T-helper 2 cell (primary cell): ENCODE measurements around the gene THSD4.

Experiments used
- DNase-seq, 5 experiments: peaks; one replicate each; pipeline versions ENCODE4 v3.0.0 to v3.0.0-alpha.2; 2012 to 2022

The THSD4 gene

GRCh38 chr15:71736286-71736947, 621.1 kb downstream of the THSD4 start:
- DNase-seq: no peak

- no peak for DNase-seq
Measured at GRCh38 chr15:71737761-71738160, 622.5 kb downstream of the THSD4 start.

GRCh38 chr15:71739355-71739754, 624.1 kb downstream of the THSD4 start:
- no peak for DNase-seq

GRCh38 chr15:71742964-71743363, 627.7 kb downstream of the THSD4 start:
- no peak for DNase-seq

GRCh38 chr15:71743861-71744382, 628.7 kb downstream of the THSD4 start:
- DNase-seq: peak in 4 of 5 experiments; percentile 5 to 67 (median 30)

- DNase-seq: peak in 1 of 5 experiments; percentile 68
Measured at GRCh38 chr15:71746719-71747118, 631.4 kb downstream of the THSD4 start.

GRCh38 chr15:71747128-71748083, 632.1 kb downstream of the THSD4 start:
- peak in 1 of 5 experiments; percentile 45 for DNase-seq

GRCh38 chr15:71748293-71748718, 633.0 kb downstream of the THSD4 start:
- DNase-seq: no peak

- DNase-seq: no peak
Measured at GRCh38 chr15:71749500-71749899, 634.2 kb downstream of the THSD4 start.

- no peak for DNase-seq
Measured at GRCh38 chr15:71752128-71752527, 636.9 kb downstream of the THSD4 start.

GRCh38 chr15:71752604-71753289, 637.5 kb downstream of the THSD4 start:
- peak in 1 of 5 experiments; percentile 76 for DNase-seq

GRCh38 chr15:71753346-71753745, 638.1 kb downstream of the THSD4 start:
- DNase-seq: no peak

- DNase-seq: no peak
Measured at GRCh38 chr15:71754660-71755059, 639.4 kb downstream of the THSD4 start.

GRCh38 chr15:71755092-71755970, 640.1 kb downstream of the THSD4 start:
- DNase-seq: no peak

- DNase-seq: no peak
Measured at GRCh38 chr15:71756599-71757352, 641.5 kb downstream of the THSD4 start.

GRCh38 chr15:71757741-71758530, 642.7 kb downstream of the THSD4 start:
- no peak for DNase-seq

GRCh38 chr15:71758711-71759110, 643.4 kb downstream of the THSD4 start:
- DNase-seq: no peak

- no peak for DNase-seq
Measured at GRCh38 chr15:71760852-71761251, 645.6 kb downstream of the THSD4 start.

- DNase-seq: no peak
Measured at GRCh38 chr15:71761649-71762048, 646.4 kb downstream of the THSD4 start.

GRCh38 chr15:71768184-71768583, 652.9 kb downstream of the THSD4 start:
- no peak for DNase-seq
